HepG2 (cell line): ENCODE data around the gene NHERF2. TPM values are rescaled to one million over a fixed set of nuclear protein-coding genes. Genes with fewer than 3 reads are reported as not detected.

Source experiments
- ATAC-seq: fragments of 200-7000 bp; cut with Tn5 transposase; 3 replicates; pipeline ENCODE4 v1.9.1; 2020; ENCODE audit warnings: mild to moderate bottlenecking, moderate library complexity
- BruUV-seq: library from RNA; stranded (reverse); fragments of 400-500 nt; replicated peaks from 2 replicates; lab custom pipeline; 2021; lab: Mats Ljungman, UMichigan
- CTCF ChIA-PET: fragments of 300-600 bp; formaldehyde crosslinking; extraction: SDS; loops from one replicate; lab custom pipeline; 2021; ENCODE audit warnings: low total read pairs, inconsistent platforms, low intra/inter-chr PET ratio; lab: Yijun Ruan, JAX
- POLR2A ChIA-PET: fragments of 350-600 bp; sonication (Branson Sonifier 250); formaldehyde crosslinking; loops from one replicate; lab custom pipeline; 2020; ENCODE audit warnings: antibody characterized with exemption, inconsistent platforms; lab: Yijun Ruan, JAX
- DNase-seq: peaks from one replicate; pipeline ENCODE4 v3.0.0-alpha.2; 2015; ENCODE audit warnings: low spot score
- FAIRE-seq: peaks from 3 replicates; lab custom pipeline; 2011; peaks lifted over from hg19 to GRCh38; lab: Jason Lieb, UNC
- H2AFZ ChIP-seq: one replicate; pipeline ENCODE4 v1.6.1; 2011; ENCODE audit warnings: low read length, inconsistent platforms
- H3K27ac ChIP-seq: fragments of 300-600 bp; 3 replicates; pipeline ENCODE4 v1.8.0; 2011; ENCODE audit warnings: mixed run types, mild to moderate bottlenecking, mixed read lengths, low read length, inconsistent platforms; ENCODE audit not compliant: insufficient read depth; ENCODE audit errors: extremely low read length
- H3K27me3 ChIP-seq, 2 experiments: fragments of 200-600 bp in 1 of 2; 2 replicates in 1 of 2; 3 replicates in 1 of 2; pipeline versions ENCODE4 v1.6.0 to v1.8.0; 2011; ENCODE audit warnings: low read length in 2 of 2, mild to moderate bottlenecking in 2 of 2, moderate library complexity in 2 of 2, inconsistent platforms in 1 of 2; ENCODE audit not compliant: insufficient read depth in 2 of 2, control insufficient read depth in 1 of 2
- H3K36me3 ChIP-seq, 2 experiments: fragments of 200-600 bp in 1 of 2; replicated peaks in 1 of 2; 2 replicates in 1 of 2; 3 replicates in 1 of 2; pipeline versions ENCODE4 v1.5.1 to v1.8.0; 2011; ENCODE audit warnings: low read length in 2 of 2, inconsistent platforms in 1 of 2; ENCODE audit not compliant: insufficient read depth in 2 of 2, control insufficient read depth in 1 of 2
- H3K4me1 ChIP-seq: 2 replicates; pipeline ENCODE4 v1.5.1; 2012; ENCODE audit warnings: low read length, inconsistent platforms; ENCODE audit not compliant: insufficient read depth
- H3K4me2 ChIP-seq: 2 replicates; pipeline ENCODE4 v1.6.0; 2011; ENCODE audit warnings: low read depth, low read length, inconsistent platforms
- H3K4me3 ChIP-seq, 3 experiments: fragments of 200-600 bp in 1 of 3; sonication (generic), shearing (Covaris generic) in 1 of 3; replicated peaks in 1 of 3; 2 replicates each; pipeline ENCODE4 v1.5.1; 2011 to 2016; ENCODE audit warnings: low read length in 3 of 3, inconsistent platforms in 2 of 3, low read depth in 2 of 3, mild to moderate bottlenecking in 2 of 3, control low read depth in 1 of 3, mixed read lengths in 1 of 3; ENCODE audit not compliant: insufficient read depth in 1 of 3
- H3K79me2 ChIP-seq: one replicate; pipeline ENCODE4 v1.6.1; 2011; ENCODE audit warnings: low read length, inconsistent platforms; ENCODE audit not compliant: insufficient read depth
- H3K9ac ChIP-seq: 2 replicates; pipeline ENCODE4 v1.6.0; 2011; ENCODE audit warnings: mild to moderate bottlenecking, low read depth, low read length, inconsistent platforms; ENCODE audit not compliant: insufficient read depth
- H3K9me3 ChIP-seq: 2 replicates; pipeline ENCODE4 v1.5.1; 2012; ENCODE audit warnings: mild to moderate bottlenecking, low read length
- H4K20me1 ChIP-seq: 2 replicates; pipeline ENCODE4 v1.6.0; 2011; ENCODE audit warnings: inconsistent platforms, mild to moderate bottlenecking, low read length, moderate library complexity; ENCODE audit not compliant: insufficient read depth
- ZHX2 ChIP-seq, 2 experiments: sonication (generic) in 1 of 2; formaldehyde crosslinking in 1 of 2; IDR thresholded peaks; 2 replicates each; pipeline versions ENCODE4 v1.6.1 to v1.9.0; 2014 to 2022; ENCODE audit warnings: antibody characterized with exemption in 1 of 2, borderline replicate concordance in 1 of 2, inconsistent platforms in 1 of 2, low read depth in 1 of 2, missing genetic modification reagents in 1 of 2
- ZNF10 ChIP-seq: sonication (generic); formaldehyde crosslinking; IDR thresholded peaks from 2 replicates; pipeline ENCODE4 v1.4.0; 2020; ENCODE audit warnings: mild to moderate bottlenecking, low read depth, missing genetic modification reagents, borderline replicate concordance
- ZZZ3 ChIP-seq: sonication (generic); formaldehyde crosslinking; IDR thresholded peaks from 2 replicates; pipeline ENCODE4 v1.4.0; 2020; ENCODE audit warnings: missing genetic modification reagents, mild to moderate bottlenecking, borderline replicate concordance
- WGBS: methylation state at CpG from one replicate; pipeline ENCODE4 v1.1.6; 2017; ENCODE audit warnings: low lambda C conversion rate; 5-methylcytosine and 5-hydroxymethylcytosine counted together
- in situ Hi-C: cut with HindIII; loops from 2 replicates; pipeline ENCODE4 v1.10.0; 2017; ENCODE audit warnings: low pct_unique_long_range_greater_than_20kb; ENCODE audit not compliant: extremely low pct_ligation_motif_present
- intact Hi-C: fragments of 100-400 bp; cut with micrococcal nuclease; formaldehyde crosslinking; loops from one replicate; pipeline ENCODE4 v1.10.0; 2022; ENCODE audit not compliant: unreplicated experiment
- polyA plus RNA-seq, 8 experiments: library from polyadenylated mRNA; depleted of rRNA in 3 of 8; stranded (reverse) in 7 of 8; unstranded in 1 of 8; fragments of >200 nt; fragmentation: Illumina TruSeq in 4 of 8; extraction: Trizol in 4 of 8; gene quantifications; 2 replicates each; pipeline versions ENCODE4 v1.2.1 to v1.2.3, GENCODE V29; 2011 to 2016; ENCODE audit warnings: low read depth in 4 of 8, missing spikeins in 1 of 8, mixed read lengths in 1 of 8; ENCODE audit not compliant: insufficient read depth in 1 of 8
- total RNA-seq, 5 experiments: library from RNA; depleted of rRNA; stranded (reverse); fragments of >200 nt; fragmentation: Illumina TruSeq; extraction: Trizol; gene quantifications; 2 replicates each; pipeline ENCODE4 v1.2.3, GENCODE V29; 2016; ENCODE audit warnings: low read depth in 1 of 5

NHERF2 gene
- total and polyA plus RNA-seq, 2 of the 13 experiments (the other 11 are each of a cell fraction or from before 2014, with no cell fraction given): 23.7 to 39.3 TPM

- no peak for DNase-seq
- Histone ChIP-seq H3K36me3 (peaks cover 17 to 22% of the 10 kb centered on the region in 2 experiments), H3K9ac (no peak overlapping the region), H3K79me2 (no peaks in the 10 kb centered on the region), H3K4me2 (no peak overlapping the region), H3K4me3 (no peak overlapping the region), H3K27ac (no peak overlapping the region), H3K27me3 (no peaks in the 10 kb centered on the region), H4K20me1 (no peaks in the 10 kb centered on the region), H3K4me1 (no peaks in the 10 kb centered on the region), H2AFZ (no peak overlapping the region), H3K9me3 (no peaks in the 10 kb centered on the region)
- in situ Hi-C loops (no loop called here), intact Hi-C loops (no loop called here)
- 100% methylated on average over 4 of the region's 16 CpGs for WGBS
- CTCF ChIA-PET: no interaction called here
- no peak; the same call in 2 of the 3 replicates for ATAC-seq
- POLR2A ChIA-PET: no interaction called here
- no peak for FAIRE-seq
- TF ChIP-seq ZNF10 (CRISPR knock-in tag) (no peak), ZZZ3 (CRISPR knock-in tag) (no peak), ZHX2 (IDR thresholded peaks at IDR 0.05; ENCODE audit: low read depth) (no peak), ZHX2 (CRISPR knock-in tag; IDR thresholded peaks at IDR 0.05; ENCODE audit: borderline replicate concordance) (no peak)
- BruUV-seq: no TSS peak
These were observed 37.8 kb downstream of the NHERF2 start for GRCh38 chr16:2064368-2064945.
